GM19099 (cell line): Measurements from ENCODE around the gene LCN6.

Source experiments
- POLR2A ChIP-seq: IDR thresholded peaks from 3 replicates; pipeline ENCODE4 v1.6.1; 2011; ENCODE audit warnings: low read depth; ENCODE audit not compliant: insufficient read length; ENCODE audit errors: extremely low read depth

LCN6 gene

GRCh38 chr9:136748201-136748600, at the start of gene LCN6:
LCN6 (minus strand) TSS chr9:136748525; CDS start chr9:136748483, 42 bp downstream.
- TF ChIP-seq POLR2A: no peak

GRCh38 chr9:136796238-136796774, 48.0 kb upstream of the LCN6 start, which contains the start of gene CCDC183:
CCDC183 (plus strand) TSS chr9:136796338; CDS start chr9:136796398, 60 bp downstream.
- TF ChIP-seq POLR2A: no peak

- no peak for TF ChIP-seq POLR2A
Observed at GRCh38 chr9:136795000-136795348, 46.6 kb upstream of the LCN6 start.

GRCh38 chr9:136794281-136794999, 46.1 kb upstream of the LCN6 start:
- no peak for TF ChIP-seq POLR2A

GRCh38 chr9:136793086-136793946, 45.0 kb upstream of the LCN6 start:
- no peak for TF ChIP-seq POLR2A

GRCh38 chr9:136792321-136793085, 44.2 kb upstream of the LCN6 start:
- no peak for TF ChIP-seq POLR2A

- TF ChIP-seq POLR2A: no peak
Observed at GRCh38 chr9:136791516-136792276, 43.4 kb upstream of the LCN6 start.

- peak; percentile 71 for TF ChIP-seq POLR2A
Observed at GRCh38 chr9:136790640-136791515, 42.6 kb upstream of the LCN6 start, which contains the start of gene TMEM141. TMEM141 (plus strand) TSS chr9:136791344; CDS start chr9:136791371, 27 bp downstream.

GRCh38 chr9:136789523-136789937, 41.2 kb upstream of the LCN6 start:
- TF ChIP-seq POLR2A: no peak

- TF ChIP-seq POLR2A: no peak
Observed at GRCh38 chr9:136787690-136788400, 39.5 kb upstream of the LCN6 start.

GRCh38 chr9:136786451-136786850, 38.1 kb upstream of the LCN6 start:
- no peak for TF ChIP-seq POLR2A

GRCh38 chr9:136784997-136785361, 36.7 kb upstream of the LCN6 start:
- TF ChIP-seq POLR2A: no peak
